Liver (tissue), 9 donors: ENCODE measurements around the gene TERF2IP. TPM values are rescaled to one million over a fixed set of nuclear protein-coding genes. Genes with fewer than 3 reads are reported as not detected.

ENCODE experiments used
- DNase-seq: peaks from one replicate; pipeline ENCODE4 v3.0.0-alpha.2; 2017; ENCODE audit warnings: low spot score
- H3K27ac ChIP-seq, 2 donors: one replicate each; pipeline ENCODE4 v1.7.0; 2013; ENCODE audit warnings: inconsistent platforms in 2 of 2, low read length in 2 of 2, control low read depth in 1 of 2, low read depth in 1 of 2, mild to moderate bottlenecking in 1 of 2
- H3K27me3 ChIP-seq, 4 donors: one replicate each; pipeline versions ENCODE4 v1.6.1 to v1.7.0; 2013; ENCODE audit warnings: low read length in 3 of 4, inconsistent platforms in 1 of 4, mild to moderate bottlenecking in 1 of 4, moderate library complexity in 1 of 4; ENCODE audit not compliant: control insufficient read depth in 4 of 4, insufficient read depth in 4 of 4
- H3K36me3 ChIP-seq, 4 donors: one replicate each; pipeline versions ENCODE4 v1.6.1 to v1.7.0; 2013; ENCODE audit warnings: low read length in 3 of 4, mild to moderate bottlenecking in 3 of 4, low read depth in 1 of 4, moderate library complexity in 1 of 4; ENCODE audit not compliant: control insufficient read depth in 4 of 4, insufficient read depth in 3 of 4
- H3K4me1 ChIP-seq, 4 donors: one replicate each; pipeline versions ENCODE4 v1.6.1 to v1.7.0; 2013; ENCODE audit warnings: low read length in 3 of 4, mild to moderate bottlenecking in 3 of 4, moderate library complexity in 1 of 4; ENCODE audit not compliant: control insufficient read depth in 4 of 4, insufficient read depth in 4 of 4
- H3K4me3 ChIP-seq, 3 donors: one replicate each; pipeline versions ENCODE4 v1.6.1 to v1.7.0; 2013; ENCODE audit warnings: low read length in 3 of 3, control low read depth in 1 of 3, low read depth in 1 of 3, mild to moderate bottlenecking in 1 of 3
- H3K9ac ChIP-seq, 2 donors: one replicate each; pipeline ENCODE4 v1.7.0; 2013; ENCODE audit warnings: low read length in 2 of 2, mild to moderate bottlenecking in 2 of 2, moderate library complexity in 2 of 2, control low read depth in 1 of 2, low read depth in 1 of 2
- H3K9me3 ChIP-seq, 4 donors: one replicate each; pipeline versions ENCODE4 v1.6.1 to v1.7.0; 2013; ENCODE audit warnings: low read length in 3 of 4; ENCODE audit not compliant: control insufficient read depth in 4 of 4
- ATF3 ChIP-seq: IDR thresholded peaks from 2 replicates; pipeline ENCODE4 v1.6.1; 2016; ENCODE audit warnings: antibody characterized with exemption
- CTCF ChIP-seq: fragments of 150-350 bp; IDR thresholded peaks from 2 replicates; pipeline ENCODE4 v1.5.1; 2017; ENCODE audit warnings: improper control_type of control experiment, low read depth, low read length; ENCODE audit not compliant: missing input control
- EGR1 ChIP-seq, 2 donors: IDR thresholded peaks; 2 replicates each; pipeline ENCODE4 v1.6.1; 2016 to 2018; ENCODE audit warnings: antibody characterized with exemption in 2 of 2, low read depth in 2 of 2
- FOXA1 ChIP-seq: IDR thresholded peaks from 2 replicates; pipeline ENCODE4 v1.6.1; 2016; ENCODE audit warnings: antibody characterized with exemption
- FOXA2 ChIP-seq: IDR thresholded peaks from 2 replicates; pipeline ENCODE4 v1.6.1; 2016; ENCODE audit warnings: antibody characterized with exemption
- GABPA ChIP-seq, 2 donors: IDR thresholded peaks in 1 of 2; conservative IDR thresholded peaks in 1 of 2; 2 replicates each; pipeline ENCODE4 v1.6.1; 2016; ENCODE audit warnings: antibody characterized with exemption in 2 of 2, mild to moderate bottlenecking in 1 of 2, moderate library complexity in 1 of 2
- HNF4A ChIP-seq, 2 donors: conservative IDR thresholded peaks; 2 replicates each; pipeline ENCODE4 v1.6.1; 2016; ENCODE audit warnings: antibody characterized with exemption in 2 of 2, mild to moderate bottlenecking in 2 of 2
- HNF4G ChIP-seq: IDR thresholded peaks from 2 replicates; pipeline ENCODE4 v1.6.1; 2016; ENCODE audit warnings: antibody characterized with exemption
- JUND ChIP-seq, 2 donors: IDR thresholded peaks; 2 replicates each; pipeline ENCODE4 v1.6.1; 2016; ENCODE audit warnings: antibody characterized with exemption in 2 of 2
- MAX ChIP-seq: IDR thresholded peaks from 2 replicates; pipeline ENCODE4 v1.6.1; 2016; ENCODE audit warnings: antibody characterized with exemption
- NR2F2 ChIP-seq: IDR thresholded peaks from 2 replicates; pipeline ENCODE4 v1.6.1; 2016; ENCODE audit warnings: antibody characterized with exemption
- RAD21 ChIP-seq, 2 donors: IDR thresholded peaks; 2 replicates each; pipeline ENCODE4 v1.6.1; 2016; ENCODE audit warnings: antibody characterized with exemption in 2 of 2, mild to moderate bottlenecking in 2 of 2
- REST ChIP-seq: IDR thresholded peaks from 2 replicates; pipeline ENCODE4 v1.6.1; 2016; ENCODE audit warnings: antibody characterized with exemption, mild to moderate bottlenecking
- SP1 ChIP-seq: IDR thresholded peaks from 2 replicates; pipeline ENCODE4 v1.6.1; 2018; ENCODE audit warnings: antibody characterized with exemption, mild to moderate bottlenecking
- TAF1 ChIP-seq: conservative IDR thresholded peaks from 2 replicates; pipeline ENCODE4 v1.6.1; 2016; ENCODE audit warnings: antibody characterized with exemption, mild to moderate bottlenecking
- YY1 ChIP-seq: IDR thresholded peaks from 2 replicates; pipeline ENCODE4 v1.6.1; 2016; ENCODE audit warnings: antibody characterized with exemption, mild to moderate bottlenecking
- ZBTB33 ChIP-seq: IDR thresholded peaks from 2 replicates; pipeline ENCODE4 v1.6.1; 2016; ENCODE audit warnings: antibody characterized with exemption
- WGBS: extraction: QIAGEN DNeasy Blood & Tissue Kit; methylation state at CpG from one replicate; pipeline ENCODE4 v1.1.7; 2013; 5-methylcytosine and 5-hydroxymethylcytosine counted together
- polyA plus RNA-seq, 2 donors: library from polyadenylated mRNA; stranded (reverse) in 1 of 2; unstranded in 1 of 2; fragments of 200-250 nt in 1 of 2; fragments of >200 nt in 1 of 2; fragmentation: Nextera tagmentation in 1 of 2; extraction: Ambion mirVana in 1 of 2; gene quantifications; one replicate each; pipeline versions ENCODE4 v1.2.1 to v1.2.3, GENCODE V29; 2013 to 2015
- total RNA-seq, 2 donors: library from RNA; depleted of rRNA; stranded (reverse); fragments of >200 nt; gene quantifications; one replicate each; pipeline ENCODE4 v1.2.3, GENCODE V29; 2014
- donor health status: healthy.
- donor health status: healthy.
- donor health status: healthy.
- donor health status: healthy.
- donor health status: healthy.

The TERF2IP gene
- total and polyA plus RNA-seq, 4 donors, result 21.7 to 69.5 (median 23.2) TPM

- TF ChIP-seq REST, result no peak
These were observed 10.6 kb downstream of the TERF2IP start (continued) for GRCh38 chr16:75658175-75658574.

GRCh38 chr16:75660321-75660720 lies 12.7 kb downstream of the TERF2IP start:
- no peaks in the 10 kb centered on the region for H3K27me3 ChIP-seq
- H3K36me3 ChIP-seq, result peaks cover 9 to 35% (median 32%) of the 10 kb centered on the region in 4 donors
- 97% methylated on average over 6 of the region's 6 CpGs for WGBS

More at GRCh38 chr16:75660321-75660720, 12.7 kb downstream of the TERF2IP start:
- H3K4me1 ChIP-seq, result no peaks in the 10 kb centered on the region
- TF ChIP-seq FOXA2, result no peak
- no peak for TF ChIP-seq NR2F2
- TF ChIP-seq CTCF, result no peak
- no peak for TF ChIP-seq TAF1
- TF ChIP-seq HNF4G, result no peak
- TF ChIP-seq RAD21 (IDR thresholded peaks at IDR 0.05), result no peak
- no peak for TF ChIP-seq FOXA1
- no peak for TF ChIP-seq HNF4A (conservative IDR thresholded peaks at IDR 0.05)
- no peak for TF ChIP-seq JUND (IDR thresholded peaks at IDR 0.05)
- no peak for TF ChIP-seq SP1
- TF ChIP-seq EGR1 (IDR thresholded peaks at IDR 0.05; ENCODE audit: low read depth in 2 of 2), result no peak
- no peak for TF ChIP-seq ATF3
- TF ChIP-seq GABPA (IDR thresholded peaks at IDR 0.05 in 1 of 2, conservative IDR thresholded peaks at IDR 0.05 in 1 of 2), result no peak
- no peak for TF ChIP-seq MAX
- TF ChIP-seq REST, result no peak
- TF ChIP-seq YY1, result no peak
- TF ChIP-seq ZBTB33, result no peak
- no peak overlapping the region for H3K27ac ChIP-seq
- no peaks in the 10 kb centered on the region for H3K9me3 ChIP-seq
- no peak overlapping the region for H3K9ac ChIP-seq
- no peak overlapping the region for H3K4me3 ChIP-seq
- no peak for DNase-seq
